ENCODE measurements around the gene MGAT4B. TPM values are rescaled to one million over a fixed set of nuclear protein-coding genes. Genes with fewer than 3 reads are reported as not detected.

MGAT4B gene
- total and polyA plus RNA-seq, 4 donors: 42.0 to 156 (median 83.7) TPM

DNA sequence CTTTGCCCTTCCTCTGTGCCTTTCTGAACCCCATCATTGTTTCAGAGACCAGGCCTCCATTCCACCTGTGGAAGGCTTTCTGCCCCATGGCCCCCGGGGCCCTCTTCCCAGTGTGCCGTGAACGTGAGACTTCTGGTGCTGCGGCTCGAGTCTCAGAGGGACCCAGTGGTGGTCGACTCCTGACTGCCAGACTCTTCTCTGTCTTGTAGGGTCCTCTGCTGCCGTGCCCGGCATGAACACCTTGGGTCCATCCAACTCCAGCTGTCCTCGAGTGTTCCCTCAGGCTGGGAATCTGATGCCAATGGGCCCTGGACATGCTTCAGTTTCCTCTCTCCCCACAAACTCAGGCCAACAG, 33.0 kb downstream of the MGAT4B start:
- DNase-seq (ENCODE audit: low spot score): no peak
- 98% methylated on average over 9 of the region's 9 CpGs for WGBS
- Histone ChIP-seq H3K27ac (ENCODE audit: low read depth in 1 of 2, low read length in 2 of 2) (no peak overlapping the region), H3K36me3 (ENCODE audit: control insufficient read depth in 4 of 4, insufficient read depth in 3 of 4, low read depth in 1 of 4, low read length in 3 of 4) (peaks cover 15 to 63% (median 53%) of the 10 kb centered on the region in 4 donors), H3K4me1 (ENCODE audit: control insufficient read depth in 4 of 4, insufficient read depth in 4 of 4, low read length in 3 of 4) (peaks cover 0 to 4% (median 1%) of the 10 kb centered on the region in 4 donors), H3K4me3 (ENCODE audit: low read depth in 1 of 3, low read length in 3 of 3) (no peak overlapping the region), H3K9me3 (ENCODE audit: control insufficient read depth in 4 of 4, low read length in 3 of 4) (no peaks in the 10 kb centered on the region), H3K9ac (ENCODE audit: low read depth in 1 of 2, low read length in 2 of 2) (no peak overlapping the region), H3K27me3 (ENCODE audit: control insufficient read depth in 4 of 4, insufficient read depth in 4 of 4, low read length in 3 of 4) (no peaks in the 10 kb centered on the region)
- no peak for TF ChIP-seq HNF4A (conservative IDR thresholded peaks at IDR 0.05)
- no peak for TF ChIP-seq RAD21 (IDR thresholded peaks at IDR 0.05)
- no peak for TF ChIP-seq YY1 (IDR thresholded peaks at IDR 0.05)
- TF ChIP-seq, protein P1, sequence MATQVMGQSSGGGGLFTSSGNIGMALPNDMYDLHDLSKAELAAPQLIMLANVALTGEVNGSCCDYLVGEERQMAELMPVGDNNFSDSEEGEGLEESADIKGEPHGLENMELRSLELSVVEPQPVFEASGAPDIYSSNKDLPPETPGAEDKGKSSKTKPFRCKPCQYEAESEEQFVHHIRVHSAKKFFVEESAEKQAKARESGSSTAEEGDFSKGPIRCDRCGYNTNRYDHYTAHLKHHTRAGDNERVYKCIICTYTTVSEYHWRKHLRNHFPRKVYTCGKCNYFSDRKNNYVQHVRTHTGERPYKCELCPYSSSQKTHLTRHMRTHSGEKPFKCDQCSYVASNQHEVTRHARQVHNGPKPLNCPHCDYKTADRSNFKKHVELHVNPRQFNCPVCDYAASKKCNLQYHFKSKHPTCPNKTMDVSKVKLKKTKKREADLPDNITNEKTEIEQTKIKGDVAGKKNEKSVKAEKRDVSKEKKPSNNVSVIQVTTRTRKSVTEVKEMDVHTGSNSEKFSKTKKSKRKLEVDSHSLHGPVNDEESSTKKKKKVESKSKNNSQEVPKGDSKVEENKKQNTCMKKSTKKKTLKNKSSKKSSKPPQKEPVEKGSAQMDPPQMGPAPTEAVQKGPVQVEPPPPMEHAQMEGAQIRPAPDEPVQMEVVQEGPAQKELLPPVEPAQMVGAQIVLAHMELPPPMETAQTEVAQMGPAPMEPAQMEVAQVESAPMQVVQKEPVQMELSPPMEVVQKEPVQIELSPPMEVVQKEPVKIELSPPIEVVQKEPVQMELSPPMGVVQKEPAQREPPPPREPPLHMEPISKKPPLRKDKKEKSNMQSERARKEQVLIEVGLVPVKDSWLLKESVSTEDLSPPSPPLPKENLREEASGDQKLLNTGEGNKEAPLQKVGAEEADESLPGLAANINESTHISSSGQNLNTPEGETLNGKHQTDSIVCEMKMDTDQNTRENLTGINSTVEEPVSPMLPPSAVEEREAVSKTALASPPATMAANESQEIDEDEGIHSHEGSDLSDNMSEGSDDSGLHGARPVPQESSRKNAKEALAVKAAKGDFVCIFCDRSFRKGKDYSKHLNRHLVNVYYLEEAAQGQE (IDR thresholded peaks at IDR 0.05): no peak
- TF ChIP-seq, protein P2, sequence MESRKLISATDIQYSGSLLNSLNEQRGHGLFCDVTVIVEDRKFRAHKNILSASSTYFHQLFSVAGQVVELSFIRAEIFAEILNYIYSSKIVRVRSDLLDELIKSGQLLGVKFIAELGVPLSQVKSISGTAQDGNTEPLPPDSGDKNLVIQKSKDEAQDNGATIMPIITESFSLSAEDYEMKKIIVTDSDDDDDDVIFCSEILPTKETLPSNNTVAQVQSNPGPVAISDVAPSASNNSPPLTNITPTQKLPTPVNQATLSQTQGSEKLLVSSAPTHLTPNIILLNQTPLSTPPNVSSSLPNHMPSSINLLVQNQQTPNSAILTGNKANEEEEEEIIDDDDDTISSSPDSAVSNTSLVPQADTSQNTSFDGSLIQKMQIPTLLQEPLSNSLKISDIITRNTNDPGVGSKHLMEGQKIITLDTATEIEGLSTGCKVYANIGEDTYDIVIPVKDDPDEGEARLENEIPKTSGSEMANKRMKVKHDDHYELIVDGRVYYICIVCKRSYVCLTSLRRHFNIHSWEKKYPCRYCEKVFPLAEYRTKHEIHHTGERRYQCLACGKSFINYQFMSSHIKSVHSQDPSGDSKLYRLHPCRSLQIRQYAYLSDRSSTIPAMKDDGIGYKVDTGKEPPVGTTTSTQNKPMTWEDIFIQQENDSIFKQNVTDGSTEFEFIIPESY (IDR thresholded peaks at IDR 0.05): no peak
- no peak for TF ChIP-seq RXRA (IDR thresholded peaks at IDR 0.05)
- TF ChIP-seq HNF4G (IDR thresholded peaks at IDR 0.05): no peak
- no peak for TF ChIP-seq TAF1 (conservative IDR thresholded peaks at IDR 0.05)
- TF ChIP-seq, protein P3, sequence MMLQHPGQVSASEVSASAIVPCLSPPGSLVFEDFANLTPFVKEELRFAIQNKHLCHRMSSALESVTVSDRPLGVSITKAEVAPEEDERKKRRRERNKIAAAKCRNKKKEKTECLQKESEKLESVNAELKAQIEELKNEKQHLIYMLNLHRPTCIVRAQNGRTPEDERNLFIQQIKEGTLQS (IDR thresholded peaks at IDR 0.05): no peak
- no peak for TF ChIP-seq JUND (IDR thresholded peaks at IDR 0.05)
- no peak for TF ChIP-seq FOXA2 (IDR thresholded peaks at IDR 0.05)
- TF ChIP-seq GABPA (IDR thresholded peaks at IDR 0.05 in 1 of 2, conservative IDR thresholded peaks at IDR 0.05 in 1 of 2): no peak

- H3K36me3 ChIP-seq (ENCODE audit: control insufficient read depth in 4 of 4, insufficient read depth in 3 of 4, low read depth in 1 of 4, low read length in 3 of 4): peaks cover 15 to 57% (median 50%) of the 10 kb centered on the region in 4 donors
- TF ChIP-seq RXRA (IDR thresholded peaks at IDR 0.05) (no peak), NR2F2 (IDR thresholded peaks at IDR 0.05) (no peak), HNF4A (conservative IDR thresholded peaks at IDR 0.05) (no peak), HNF4G (IDR thresholded peaks at IDR 0.05) (no peak), FOXA2 (IDR thresholded peaks at IDR 0.05) (no peak), MAX (IDR thresholded peaks at IDR 0.05) (no peak), GABPA (IDR thresholded peaks at IDR 0.05 in 1 of 2, conservative IDR thresholded peaks at IDR 0.05 in 1 of 2) (no peak), RAD21 (IDR thresholded peaks at IDR 0.05) (no peak), SP1 (IDR thresholded peaks at IDR 0.05) (no peak), EGR1 (IDR thresholded peaks at IDR 0.05; ENCODE audit: low read depth in 2 of 2) (no peak)
- TF ChIP-seq, protein P3 (IDR thresholded peaks at IDR 0.05): no peak
- TF ChIP-seq, protein P4, sequence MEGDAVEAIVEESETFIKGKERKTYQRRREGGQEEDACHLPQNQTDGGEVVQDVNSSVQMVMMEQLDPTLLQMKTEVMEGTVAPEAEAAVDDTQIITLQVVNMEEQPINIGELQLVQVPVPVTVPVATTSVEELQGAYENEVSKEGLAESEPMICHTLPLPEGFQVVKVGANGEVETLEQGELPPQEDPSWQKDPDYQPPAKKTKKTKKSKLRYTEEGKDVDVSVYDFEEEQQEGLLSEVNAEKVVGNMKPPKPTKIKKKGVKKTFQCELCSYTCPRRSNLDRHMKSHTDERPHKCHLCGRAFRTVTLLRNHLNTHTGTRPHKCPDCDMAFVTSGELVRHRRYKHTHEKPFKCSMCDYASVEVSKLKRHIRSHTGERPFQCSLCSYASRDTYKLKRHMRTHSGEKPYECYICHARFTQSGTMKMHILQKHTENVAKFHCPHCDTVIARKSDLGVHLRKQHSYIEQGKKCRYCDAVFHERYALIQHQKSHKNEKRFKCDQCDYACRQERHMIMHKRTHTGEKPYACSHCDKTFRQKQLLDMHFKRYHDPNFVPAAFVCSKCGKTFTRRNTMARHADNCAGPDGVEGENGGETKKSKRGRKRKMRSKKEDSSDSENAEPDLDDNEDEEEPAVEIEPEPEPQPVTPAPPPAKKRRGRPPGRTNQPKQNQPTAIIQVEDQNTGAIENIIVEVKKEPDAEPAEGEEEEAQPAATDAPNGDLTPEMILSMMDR (IDR thresholded peaks at IDR 0.05; ENCODE audit: low read depth, low read length, missing input control): no peak
- TF ChIP-seq, protein P1 (IDR thresholded peaks at IDR 0.05): no peak
These were observed 34.3 kb downstream of the MGAT4B start for GRCh38 chr5:179772351-179772750.

More at GRCh38 chr5:179772351-179772750, 34.3 kb downstream of the MGAT4B start:
- H3K4me3 ChIP-seq (ENCODE audit: low read depth in 1 of 3, low read length in 3 of 3): no peak overlapping the region
- H3K9me3 ChIP-seq (ENCODE audit: control insufficient read depth in 4 of 4, low read length in 3 of 4): no peaks in the 10 kb centered on the region
- no peak overlapping the region for H3K9ac ChIP-seq (ENCODE audit: low read depth in 1 of 2, low read length in 2 of 2)
- WGBS: 92% methylated on average over 6 of the region's 6 CpGs
- peaks cover 0 to 13% (median 7%) of the 10 kb centered on the region in 4 donors for H3K4me1 ChIP-seq (ENCODE audit: control insufficient read depth in 4 of 4, insufficient read depth in 4 of 4, low read length in 3 of 4)
- no peak overlapping the region for H3K27ac ChIP-seq (ENCODE audit: low read depth in 1 of 2, low read length in 2 of 2)
- DNase-seq (ENCODE audit: low spot score): no peak
- no peaks in the 10 kb centered on the region for H3K27me3 ChIP-seq (ENCODE audit: control insufficient read depth in 4 of 4, insufficient read depth in 4 of 4, low read length in 3 of 4)
